GM11168 (cell line): Measurements from ENCODE around the gene MLLT6.

Experiments
- in situ Hi-C: fragments of 300-500 bp; cut with MboI; formaldehyde crosslinking; loops from one replicate; pipeline ENCODE4 v1.12.0; 2022; ENCODE audit warnings: low sequenced_read_pairs; ENCODE audit not compliant: unreplicated experiment

The MLLT6 gene

GRCh38 chr17:38705803-38706504 lies 881 bp downstream of the MLLT6 start:
- in situ Hi-C loops: no loop called here

- in situ Hi-C loops: no loop called here
Measured at GRCh38 chr17:38706505-38707216, 1.6 kb downstream of the MLLT6 start.

GRCh38 chr17:38707678-38708351 lies 2.7 kb downstream of the MLLT6 start:
- in situ Hi-C loops: no loop called here

GRCh38 chr17:38709104-38709820 lies 4.2 kb downstream of the MLLT6 start:
- in situ Hi-C loops: no loop called here

- in situ Hi-C loops: no loop called here
Measured at GRCh38 chr17:38709864-38710603, 5.0 kb downstream of the MLLT6 start.

GRCh38 chr17:38710604-38710962 lies 5.5 kb downstream of the MLLT6 start:
- in situ Hi-C loops: no loop called here

- in situ Hi-C loops: no loop called here
Measured at GRCh38 chr17:38710985-38711384, 5.9 kb downstream of the MLLT6 start.

GRCh38 chr17:38711792-38712571 lies 6.9 kb downstream of the MLLT6 start:
- in situ Hi-C loops: no loop called here

- in situ Hi-C loops: no loop called here
Measured at GRCh38 chr17:38712593-38712992, 7.5 kb downstream of the MLLT6 start.

- in situ Hi-C loops: no loop called here
Measured at GRCh38 chr17:38713456-38714075, 8.5 kb downstream of the MLLT6 start.

- in situ Hi-C loops: no loop called here
Measured at GRCh38 chr17:38715216-38715943, 10.3 kb downstream of the MLLT6 start.

GRCh38 chr17:38716368-38717005 lies 11.4 kb downstream of the MLLT6 start:
- in situ Hi-C loops: no loop called here

- in situ Hi-C loops: no loop called here
Measured at GRCh38 chr17:38717139-38717745, 12.2 kb downstream of the MLLT6 start.

GRCh38 chr17:38719289-38719942 lies 14.3 kb downstream of the MLLT6 start:
- in situ Hi-C loops: no loop called here

GRCh38 chr17:38719943-38720641 lies 15.0 kb downstream of the MLLT6 start:
- in situ Hi-C loops: no loop called here

- in situ Hi-C loops: no loop called here
Measured at GRCh38 chr17:38720941-38721340, 15.9 kb downstream of the MLLT6 start.
